Measurements from ENCODE around the gene STK17A.

GRCh38 chr7:43559171-43559945, 23.6 kb upstream of the STK17A start:
- TF ChIP-seq, protein P1, sequence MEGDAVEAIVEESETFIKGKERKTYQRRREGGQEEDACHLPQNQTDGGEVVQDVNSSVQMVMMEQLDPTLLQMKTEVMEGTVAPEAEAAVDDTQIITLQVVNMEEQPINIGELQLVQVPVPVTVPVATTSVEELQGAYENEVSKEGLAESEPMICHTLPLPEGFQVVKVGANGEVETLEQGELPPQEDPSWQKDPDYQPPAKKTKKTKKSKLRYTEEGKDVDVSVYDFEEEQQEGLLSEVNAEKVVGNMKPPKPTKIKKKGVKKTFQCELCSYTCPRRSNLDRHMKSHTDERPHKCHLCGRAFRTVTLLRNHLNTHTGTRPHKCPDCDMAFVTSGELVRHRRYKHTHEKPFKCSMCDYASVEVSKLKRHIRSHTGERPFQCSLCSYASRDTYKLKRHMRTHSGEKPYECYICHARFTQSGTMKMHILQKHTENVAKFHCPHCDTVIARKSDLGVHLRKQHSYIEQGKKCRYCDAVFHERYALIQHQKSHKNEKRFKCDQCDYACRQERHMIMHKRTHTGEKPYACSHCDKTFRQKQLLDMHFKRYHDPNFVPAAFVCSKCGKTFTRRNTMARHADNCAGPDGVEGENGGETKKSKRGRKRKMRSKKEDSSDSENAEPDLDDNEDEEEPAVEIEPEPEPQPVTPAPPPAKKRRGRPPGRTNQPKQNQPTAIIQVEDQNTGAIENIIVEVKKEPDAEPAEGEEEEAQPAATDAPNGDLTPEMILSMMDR (conservative IDR thresholded peaks at IDR 0.05; ENCODE audit: low read length), result no peak
- no peak for TF ChIP-seq EZH2phosphoT487 (IDR thresholded peaks at IDR 0.05; ENCODE audit: borderline replicate concordance)
